Measurements from ENCODE around the gene SLC25A21. TPM values are rescaled to one million over a fixed set of nuclear protein-coding genes. Genes with fewer than 3 reads are reported as not detected.
"Not testable (repeated sequence)": the region's sequence is repeated elsewhere in the genome, so short reads cannot be mapped to it uniquely, and the experiment has no call there.

The SLC25A21 gene
- total RNA-seq, 1 donor from 2014 or later: 0.89 TPM

GRCh38 chr14:37150414-37150813 is 22.0 kb downstream of the SLC25A21 start:
- no peak for ATAC-seq
- intact Hi-C loops (cut with micrococcal nuclease): no loop called here
- DNase-seq: no peak

DNA sequence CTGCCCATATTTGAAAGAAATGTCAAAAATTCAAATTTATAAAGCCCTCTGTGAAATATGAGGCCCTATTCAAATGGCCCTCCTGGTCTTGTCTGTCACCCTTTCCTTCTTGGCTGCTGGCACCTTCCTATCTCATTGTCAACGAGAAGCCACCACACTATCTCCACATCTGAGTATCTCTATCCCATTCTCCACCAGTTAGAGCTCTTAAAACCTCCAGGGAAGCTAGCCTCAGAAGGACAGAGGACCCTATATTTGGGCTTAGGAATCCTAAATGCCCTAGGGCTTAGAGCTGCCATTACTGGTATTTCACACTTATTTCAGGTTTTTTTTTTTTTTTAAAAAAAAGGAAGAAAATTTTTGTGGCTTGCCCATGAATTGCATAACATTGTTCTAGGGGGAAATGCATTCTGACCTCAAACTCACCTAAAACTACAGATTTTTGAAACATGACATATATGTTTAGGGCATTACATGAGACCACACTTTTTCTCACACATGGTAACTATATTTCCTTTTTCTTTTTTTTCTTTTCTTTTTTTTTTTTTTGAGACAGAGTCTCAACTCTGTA is 25.0 kb downstream of the SLC25A21 start:
- ATAC-seq (no peak), DNase-seq (no peak)
- intact Hi-C loops (cut with micrococcal nuclease): loop anchor here (5.0 kb wide), 1 partner anchor 500 kb away; no protein-coding TSS in a partner anchor

DNA sequence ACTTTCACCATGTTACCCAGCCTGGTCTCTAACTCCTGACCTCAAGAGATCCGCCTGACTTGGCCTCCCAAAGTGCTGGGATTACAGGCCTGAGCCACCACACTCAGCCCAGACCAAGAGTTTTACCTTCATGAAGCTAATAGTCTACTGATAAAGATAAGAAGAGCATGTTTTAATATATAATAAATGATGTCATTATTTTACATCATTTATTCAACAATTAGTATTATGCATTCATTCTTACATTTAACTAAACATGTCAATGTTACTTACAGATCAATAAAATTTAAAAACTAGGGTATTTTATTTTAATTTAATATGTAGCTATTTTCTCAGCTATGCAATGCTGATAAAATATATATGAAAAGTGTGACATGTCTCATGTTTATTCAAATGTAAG is 26.0 kb downstream of the SLC25A21 start:
- intact Hi-C loops (cut with micrococcal nuclease): loop anchor here (5.0 kb wide), 1 partner anchor 499 kb away; no protein-coding TSS in a partner anchor
- not testable (repeated sequence) for DNase-seq, ATAC-seq

- DNase-seq: no peak
- intact Hi-C loops (cut with micrococcal nuclease): loop anchor here (5.0 kb wide), 1 partner anchor 498 kb away; no protein-coding TSS in a partner anchor
- ATAC-seq: no peak
Measured at GRCh38 chr14:37145395-37145794, 27.0 kb downstream of the SLC25A21 start.

DNA sequence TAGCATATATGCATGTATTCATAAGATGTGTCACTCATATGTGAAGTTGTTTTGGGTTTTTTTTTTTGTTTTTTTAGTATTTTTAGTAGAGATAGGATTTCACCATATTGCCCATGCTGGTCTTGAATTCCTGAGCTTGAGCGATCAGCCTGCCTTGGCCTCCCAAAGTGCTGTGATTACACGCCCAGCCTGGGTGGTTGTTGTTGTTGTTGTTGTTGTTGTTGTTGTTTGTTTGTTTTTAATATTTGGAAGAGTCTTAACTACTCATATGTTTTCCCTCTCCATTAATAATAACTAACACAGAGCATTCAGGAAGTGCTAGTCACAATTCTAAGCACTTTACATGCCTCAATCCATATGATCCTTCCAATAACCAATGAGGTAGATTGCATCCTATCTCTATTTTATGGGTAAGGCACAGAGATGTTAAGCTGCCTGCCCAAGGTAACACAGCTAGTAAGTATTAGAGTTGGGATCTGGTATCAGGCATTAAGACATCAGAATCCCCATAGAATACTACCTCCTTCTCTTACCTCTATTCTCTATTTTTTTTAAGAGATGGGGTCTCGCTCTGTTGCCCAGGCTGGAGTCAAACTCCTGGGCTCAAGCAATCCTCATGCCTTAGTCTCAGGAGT is 27.6 kb downstream of the SLC25A21 start:
- no peak for DNase-seq
- intact Hi-C loops (cut with micrococcal nuclease): loop anchor here (5.0 kb wide), 1 partner anchor 498 kb away; no protein-coding TSS in a partner anchor
- no peak for ATAC-seq

DNA sequence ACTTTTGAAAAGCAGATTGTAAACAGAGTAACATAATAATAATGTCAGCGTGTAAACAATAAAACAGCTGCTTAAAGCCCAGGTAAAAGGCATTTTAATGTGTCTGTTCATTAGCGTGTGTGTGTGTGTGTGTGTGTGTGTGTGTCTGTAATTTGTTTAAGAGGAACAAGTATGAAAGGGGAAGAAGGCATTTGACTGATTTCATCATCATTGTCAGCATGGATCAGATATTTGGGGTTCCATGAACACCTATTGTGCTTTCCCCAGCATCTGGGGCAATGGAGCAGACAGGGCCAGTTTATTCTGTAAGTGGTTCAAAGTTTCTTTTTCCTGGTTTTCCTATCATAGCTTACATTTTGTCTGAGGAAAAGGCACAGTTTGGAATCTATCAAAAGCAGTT is 28.9 kb downstream of the SLC25A21 start:
- intact Hi-C loops (cut with micrococcal nuclease): no loop called here
- no peak for DNase-seq
- no peak for ATAC-seq

- intact Hi-C loops (cut with micrococcal nuclease): no loop called here
- DNase-seq (no peak), ATAC-seq (no peak)
Measured at GRCh38 chr14:37142835-37143401, 29.5 kb downstream of the SLC25A21 start.

DNA sequence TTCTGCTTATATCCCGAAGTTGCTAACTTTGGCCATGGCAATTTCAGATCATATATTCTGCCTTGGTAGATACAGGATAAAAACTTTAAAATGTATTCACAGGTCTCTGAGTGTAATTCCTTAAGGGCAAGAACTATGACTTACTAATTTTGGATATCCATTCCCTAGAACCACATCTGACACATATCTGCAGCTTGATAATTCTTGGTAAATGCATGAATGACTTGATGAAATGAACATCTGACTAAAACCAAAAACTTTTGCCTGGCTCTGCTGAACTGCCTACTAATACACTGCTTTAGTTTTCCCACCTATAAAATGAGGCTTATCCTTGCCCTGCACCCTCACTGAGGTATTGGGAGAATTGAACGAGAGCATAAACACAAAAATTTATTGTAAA is 32.2 kb downstream of the SLC25A21 start:
- ATAC-seq (no peak), DNase-seq (no peak)
- intact Hi-C loops (cut with micrococcal nuclease): no loop called here

DNA sequence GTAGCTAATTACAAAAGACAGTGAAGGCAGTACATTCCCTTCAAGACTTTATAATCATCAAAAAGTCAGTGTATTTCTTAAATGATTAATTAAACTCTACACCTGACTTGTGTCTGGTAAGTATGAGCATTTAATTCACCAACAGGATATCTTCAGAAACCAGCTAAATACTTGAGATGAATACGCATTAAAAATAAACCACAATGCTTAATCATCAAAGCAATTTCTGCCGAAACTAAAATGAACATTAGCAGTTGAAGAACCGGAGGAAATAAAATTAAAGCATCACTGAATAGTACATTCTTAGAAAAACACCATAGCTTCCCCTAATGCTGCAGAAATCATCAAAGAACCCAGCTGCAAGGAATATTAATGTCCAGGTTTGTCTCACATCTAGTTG is 32.7 kb downstream of the SLC25A21 start:
- intact Hi-C loops (cut with micrococcal nuclease): no loop called here
- ATAC-seq: no peak
- DNase-seq: no peak

- intact Hi-C loops (cut with micrococcal nuclease): no loop called here
Measured at GRCh38 chr14:37138898-37139297, 33.5 kb downstream of the SLC25A21 start.

DNA sequence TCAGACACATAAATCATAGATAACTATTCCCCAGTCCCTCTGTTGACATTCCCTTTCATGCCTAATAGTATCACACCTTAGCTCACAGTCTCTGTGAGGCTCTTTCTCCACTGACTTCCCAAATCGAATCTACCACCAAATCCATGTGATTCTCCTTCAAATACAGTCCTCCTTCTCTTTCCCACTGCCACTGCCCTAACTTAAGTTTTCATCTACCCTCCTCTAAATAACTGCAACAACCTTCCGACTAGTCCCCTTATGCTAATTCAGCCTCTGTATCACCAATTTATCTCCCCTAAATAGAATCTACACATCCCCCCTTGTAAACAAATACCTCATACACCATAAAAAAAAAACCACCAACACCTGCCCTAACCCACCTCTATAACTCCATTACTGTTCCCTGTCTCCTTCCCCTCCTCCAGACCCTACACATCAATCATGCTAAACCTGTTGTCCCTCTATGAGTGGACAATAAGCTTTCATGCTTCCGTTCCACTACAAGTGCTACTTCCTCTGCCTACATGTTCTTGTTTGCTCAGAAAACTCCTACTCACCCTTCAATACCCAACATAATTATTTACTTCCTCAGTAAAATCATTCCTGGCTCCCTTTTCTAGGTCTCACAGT is 39.0 kb downstream of the SLC25A21 start:
- intact Hi-C loops (cut with micrococcal nuclease): no loop called here
- ATAC-seq (no peak), DNase-seq (no peak)

More at GRCh38 chr14:37138898-37139297, 33.5 kb downstream of the SLC25A21 start:
- ATAC-seq (no peak), DNase-seq (no peak)

DNA sequence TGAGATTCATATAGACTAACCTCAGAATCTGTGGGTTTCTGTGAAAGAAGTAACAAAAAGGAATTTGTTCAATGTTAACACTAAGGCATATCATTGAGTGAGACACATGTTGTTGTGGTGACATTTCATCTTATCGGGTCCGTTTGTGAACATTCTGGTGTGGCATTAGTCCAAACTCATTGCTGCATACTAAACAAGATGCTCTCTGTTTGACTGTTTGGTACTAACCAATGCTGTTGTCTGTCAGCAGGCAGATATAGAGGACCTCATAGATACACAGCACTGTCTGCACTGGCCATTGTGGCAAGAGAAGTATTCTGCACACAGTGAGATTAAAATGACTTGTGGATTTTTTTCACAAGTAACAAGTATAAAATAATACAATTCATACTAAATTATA is 41.2 kb downstream of the SLC25A21 start:
- intact Hi-C loops (cut with micrococcal nuclease): no loop called here
- ATAC-seq: no peak
- DNase-seq: no peak

DNA sequence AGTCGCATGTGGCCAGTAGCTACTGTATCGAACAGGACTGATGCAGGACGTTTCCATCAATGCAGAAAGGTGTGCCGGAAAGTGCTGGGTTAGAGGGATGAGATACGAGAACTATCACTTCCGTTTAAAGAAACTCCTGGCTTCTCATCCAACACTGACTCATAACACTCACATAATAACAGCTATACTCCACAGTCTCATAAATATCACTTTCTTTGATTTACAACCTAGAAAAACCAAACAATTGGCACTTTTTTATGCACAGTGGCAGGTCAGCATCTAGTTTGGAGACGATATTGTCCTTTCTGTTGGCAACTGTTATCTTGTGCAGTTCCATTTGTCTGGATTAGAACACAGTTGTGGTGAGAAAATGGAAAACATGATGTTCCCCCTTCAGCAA is 43.4 kb downstream of the SLC25A21 start:
- intact Hi-C loops (cut with micrococcal nuclease): no loop called here
- no peak for ATAC-seq
- DNase-seq: no peak

DNA sequence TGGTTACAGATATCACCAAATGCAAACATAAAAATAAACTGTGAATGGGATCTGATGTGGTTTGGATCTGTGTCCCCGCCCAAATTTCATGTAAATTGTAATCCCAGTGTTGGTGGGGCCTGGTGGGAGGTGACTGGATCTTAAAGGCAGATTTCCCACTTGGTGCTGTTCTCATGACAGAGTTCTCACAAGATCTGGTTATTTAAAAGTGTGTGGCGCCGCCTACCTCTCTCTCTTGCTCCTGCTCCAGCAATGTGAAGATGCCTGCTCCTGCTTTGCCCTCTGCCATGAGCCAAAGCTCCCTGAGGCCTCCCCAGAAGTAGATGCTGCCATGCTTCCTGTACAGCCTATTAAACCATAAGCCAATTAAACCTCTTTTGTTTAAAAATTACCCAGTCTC is 47.8 kb downstream of the SLC25A21 start:
- ATAC-seq (no peak), DNase-seq (no peak)
- intact Hi-C loops (cut with micrococcal nuclease): no loop called here

- DNase-seq (no peak), ATAC-seq (no peak)
- intact Hi-C loops (cut with micrococcal nuclease): no loop called here
Measured at GRCh38 chr14:37122919-37123639, 49.3 kb downstream of the SLC25A21 start.

DNA sequence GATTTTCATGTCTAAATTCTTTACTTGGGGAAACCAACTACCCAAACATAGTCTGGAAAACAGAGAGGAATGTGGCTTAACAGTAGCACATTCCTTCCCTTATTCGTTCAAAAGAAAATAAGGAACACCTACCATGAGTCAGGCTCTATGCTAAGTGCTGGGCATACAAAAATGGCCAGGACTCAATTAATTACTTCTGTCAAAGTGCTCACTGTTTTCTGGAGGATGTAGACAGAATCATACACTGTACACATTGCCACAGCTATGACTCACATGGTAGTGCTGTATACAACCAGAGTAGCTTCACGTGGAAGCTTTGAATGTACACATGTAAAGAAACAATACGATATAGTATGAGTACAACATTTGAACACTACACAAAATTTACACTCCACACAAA is 50.1 kb downstream of the SLC25A21 start:
- DNase-seq: no peak
- intact Hi-C loops (cut with micrococcal nuclease): no loop called here
- ATAC-seq: no peak

GRCh38 chr14:37118673-37119366 is 53.6 kb downstream of the SLC25A21 start:
- no peak for DNase-seq
- ATAC-seq: no peak
- intact Hi-C loops (cut with micrococcal nuclease): no loop called here

DNA sequence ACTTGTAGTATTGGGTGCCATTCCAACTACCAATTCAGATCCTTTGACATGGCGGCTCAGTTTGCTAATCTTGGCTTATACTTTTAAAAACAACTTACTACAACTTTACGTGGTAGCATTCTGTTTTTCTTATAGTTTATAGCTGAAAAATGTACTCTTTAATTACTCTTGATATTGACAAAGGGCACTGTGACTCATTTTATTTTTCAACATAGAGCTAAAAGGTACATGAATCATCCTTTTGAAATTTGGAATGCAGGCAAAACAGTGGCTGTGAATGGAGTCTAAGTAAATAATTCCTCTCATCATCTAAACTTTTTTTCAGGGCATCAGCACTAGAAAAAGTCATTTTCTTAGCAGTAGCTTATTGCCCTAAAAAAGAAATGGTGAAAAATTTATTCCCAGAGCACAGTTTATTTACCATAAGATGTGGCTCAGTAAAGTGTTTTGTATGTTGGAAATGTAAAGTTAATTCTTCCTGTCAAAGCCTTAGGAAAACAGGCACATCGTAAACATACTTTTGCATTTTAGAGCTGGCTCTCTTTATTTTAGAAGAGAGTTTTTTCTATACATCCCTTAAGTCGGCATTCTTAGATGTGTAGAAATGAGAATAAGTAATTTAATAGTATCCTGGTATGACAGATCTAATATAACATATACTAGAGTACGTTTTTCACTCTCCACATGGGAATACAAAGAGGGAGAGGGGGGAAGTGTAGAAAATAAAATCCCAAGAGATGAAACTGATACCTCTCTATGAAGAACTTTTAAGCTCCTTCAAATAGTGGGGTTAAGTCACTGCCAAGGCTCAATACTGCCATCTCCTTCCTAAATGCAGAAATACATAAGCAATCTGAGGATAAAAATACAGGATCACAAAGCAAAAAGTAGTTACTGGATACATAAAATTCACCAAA is 55.2 kb downstream of the SLC25A21 start:
- no peak for DNase-seq
- no peak for ATAC-seq
- intact Hi-C loops (cut with micrococcal nuclease): no loop called here

All from left ventricle myocardium superior (tissue), 1 donor.